Mesenchymal stem cell (in vitro differentiated cells and primary cell): ENCODE results near the gene RTL10.

Experiments used
- DNase-seq: peaks from one replicate; pipeline ENCODE4 v3.0.0-alpha.2; 2013
- H2AFZ ChIP-seq: one replicate; pipeline ENCODE4 v1.6.1; 2013; ENCODE audit warnings: low read depth, mild to moderate bottlenecking, control low read depth, inconsistent platforms, low read length, moderate library complexity
- H2AK5ac ChIP-seq: 2 replicates; pipeline ENCODE4 v1.6.1; 2013; ENCODE audit warnings: low read length, moderate library complexity, mild to moderate bottlenecking, inconsistent platforms; ENCODE audit not compliant: severe bottlenecking
- H2BK120ac ChIP-seq: one replicate; pipeline ENCODE4 v1.6.1; 2013; ENCODE audit warnings: low read depth, mild to moderate bottlenecking, inconsistent platforms, low read length, moderate library complexity
- H2BK12ac ChIP-seq, 2 experiments: one replicate each; pipeline ENCODE4 v1.6.1; 2013; ENCODE audit warnings: inconsistent platforms in 2 of 2, low read length in 2 of 2, mild to moderate bottlenecking in 2 of 2, moderate library complexity in 2 of 2, control low read depth in 1 of 2
- H2BK15ac ChIP-seq: one replicate; pipeline ENCODE4 v1.6.1; 2013; ENCODE audit warnings: mild to moderate bottlenecking, low read depth, inconsistent platforms; ENCODE audit not compliant: poor library complexity, severe bottlenecking
- H2BK5ac ChIP-seq: 2 replicates; pipeline ENCODE4 v1.6.1; 2013; ENCODE audit warnings: low read depth, mild to moderate bottlenecking, low read length, control low read depth, inconsistent platforms; ENCODE audit not compliant: poor library complexity, severe bottlenecking
- H3K14ac ChIP-seq, 2 experiments: one replicate each; pipeline ENCODE4 v1.6.1; 2013; ENCODE audit warnings: inconsistent platforms in 2 of 2, low read length in 2 of 2, control low read depth in 1 of 2, mild to moderate bottlenecking in 1 of 2, moderate library complexity in 1 of 2
- H3K18ac ChIP-seq, 2 experiments: one replicate each; pipeline ENCODE4 v1.6.1; 2013; ENCODE audit warnings: inconsistent platforms in 2 of 2, low read length in 2 of 2, control low read depth in 1 of 2, low read depth in 1 of 2, mild to moderate bottlenecking in 1 of 2
- H3K23ac ChIP-seq, 2 experiments: one replicate each; pipeline ENCODE4 v1.6.1; 2013; ENCODE audit warnings: inconsistent platforms in 2 of 2, low read length in 2 of 2, mild to moderate bottlenecking in 2 of 2, moderate library complexity in 2 of 2, control low read depth in 1 of 2
- H3K27ac ChIP-seq: 2 replicates; pipeline ENCODE4 v1.5.1; 2013; ENCODE audit warnings: mild to moderate bottlenecking, moderate library complexity, low read length, control low read depth, inconsistent platforms; ENCODE audit not compliant: poor library complexity, severe bottlenecking
- H3K27me3 ChIP-seq, 2 experiments: 2 replicates each; pipeline versions ENCODE4 v1.6.1 to v1.7.0; 2013; ENCODE audit warnings: low read length in 2 of 2, mild to moderate bottlenecking in 2 of 2, moderate library complexity in 2 of 2, control low read depth in 1 of 2, inconsistent platforms in 1 of 2; ENCODE audit not compliant: control insufficient read depth in 1 of 2, insufficient read depth in 1 of 2
- H3K36me3 ChIP-seq, 2 experiments: 2 replicates each; pipeline versions ENCODE4 v1.6.1 to v1.7.0; 2013; ENCODE audit warnings: low read length in 2 of 2, control low read depth in 1 of 2, inconsistent platforms in 1 of 2, low read depth in 1 of 2, mild to moderate bottlenecking in 1 of 2; ENCODE audit not compliant: insufficient read depth in 2 of 2, control insufficient read depth in 1 of 2
- H3K4ac ChIP-seq, 2 experiments: one replicate each; pipeline ENCODE4 v1.6.1; 2013; ENCODE audit warnings: inconsistent platforms in 2 of 2, low read length in 2 of 2, mild to moderate bottlenecking in 2 of 2, moderate library complexity in 2 of 2, control low read depth in 1 of 2, low read depth in 1 of 2
- H3K4me1 ChIP-seq: 2 replicates; pipeline ENCODE4 v1.6.1; 2013; ENCODE audit warnings: low read depth, low read length, control low read depth; ENCODE audit not compliant: control insufficient read depth, insufficient read depth
- H3K4me2 ChIP-seq: 2 replicates; pipeline ENCODE4 v1.6.1; 2013; ENCODE audit warnings: low read length, mild to moderate bottlenecking, inconsistent platforms; ENCODE audit not compliant: poor library complexity, severe bottlenecking
- H3K4me3 ChIP-seq, 2 experiments: 2 replicates each; pipeline versions ENCODE4 v1.5.1 to v1.7.0; 2013; ENCODE audit warnings: low read length in 2 of 2, mild to moderate bottlenecking in 2 of 2, control low read depth in 1 of 2, low read depth in 1 of 2; ENCODE audit not compliant: insufficient read depth in 1 of 2
- H3K79me1 ChIP-seq: replicated peaks from 2 replicates; pipeline ENCODE4 v1.6.1; 2013; ENCODE audit warnings: mild to moderate bottlenecking, control low read depth, low read length, inconsistent platforms; ENCODE audit not compliant: poor library complexity, severe bottlenecking
- H3K9ac ChIP-seq: 2 replicates; pipeline ENCODE4 v1.7.0; 2013; ENCODE audit warnings: mild to moderate bottlenecking, low read length, moderate library complexity
- H3K9me3 ChIP-seq: 2 replicates; pipeline ENCODE4 v1.7.0; 2013; ENCODE audit warnings: mild to moderate bottlenecking, low read length; ENCODE audit not compliant: control insufficient read depth
- H4K8ac ChIP-seq: one replicate; pipeline ENCODE4 v1.6.1; 2013; ENCODE audit warnings: inconsistent platforms, mild to moderate bottlenecking, low read length, moderate library complexity
- H4K91ac ChIP-seq: one replicate; pipeline ENCODE4 v1.6.1; 2013; ENCODE audit warnings: mild to moderate bottlenecking, low read length, inconsistent platforms
- WGBS: methylation state at CpG from one replicate; pipeline ENCODE4 v1.1.7; 2013; ENCODE audit warnings: mixed read lengths; 5-methylcytosine and 5-hydroxymethylcytosine counted together

Gene RTL10

GRCh38 chr22:19865141-19865829 lies 10.6 kb upstream of the RTL10 start:
- Histone ChIP-seq H3K4me1 (no peaks in the 10 kb centered on the region), H3K14ac (no peak overlapping the region), H3K9me3 (no peaks in the 10 kb centered on the region), H3K18ac (no peak overlapping the region), H2BK12ac (no peak overlapping the region), H2BK120ac (no peak overlapping the region), H3K4ac (no peak overlapping the region), H2BK15ac (no peak overlapping the region), H3K4me3 (no peak overlapping the region), H4K8ac (no peak overlapping the region), H3K79me1 (peaks cover 6% of the 10 kb centered on the region), H2AK5ac (no peak overlapping the region), H3K27ac (no peak overlapping the region), H3K9ac (no peak overlapping the region), H3K4me2 (no peak overlapping the region), H4K91ac (no peak overlapping the region), H2AFZ (no peak overlapping the region), H3K23ac (no peak overlapping the region), H3K27me3 (no peaks in the 10 kb centered on the region), H2BK5ac (no peak overlapping the region), H3K36me3 (peaks cover 0 to 5% of the 10 kb centered on the region in 2 experiments)
- WGBS = 81% methylated on average over 10 of the region's 12 CpGs
- no peak for DNase-seq

DNA sequence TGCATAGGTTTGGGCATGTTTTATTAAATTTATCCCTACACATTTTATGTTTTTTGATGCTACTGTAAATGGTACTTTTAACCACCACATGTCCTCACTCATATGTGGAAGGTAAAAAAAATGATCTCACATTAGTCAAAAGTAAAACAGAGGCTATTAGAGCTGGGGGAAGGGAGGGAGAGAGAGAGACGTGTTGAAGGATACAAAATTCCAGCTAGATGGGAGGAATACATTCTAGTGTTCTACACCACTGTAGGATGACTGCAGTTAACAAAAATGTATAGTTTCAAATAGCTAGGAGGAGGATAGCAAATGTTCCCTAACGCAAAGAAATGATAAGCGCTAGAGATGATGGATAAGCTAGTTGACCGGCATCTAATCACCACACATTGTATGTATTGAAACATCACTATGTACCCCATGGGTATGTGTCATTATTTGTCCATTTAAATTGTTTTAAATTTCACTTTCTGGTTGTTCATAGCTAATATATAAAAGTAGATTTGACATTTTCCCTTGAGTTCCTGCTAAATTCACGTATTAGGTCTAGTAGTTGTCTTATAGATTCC lies 9.9 kb upstream of the RTL10 start:
- no peak overlapping the region for H4K8ac ChIP-seq
- no peak overlapping the region for H3K4me3 ChIP-seq
- H2BK5ac ChIP-seq = no peak overlapping the region
- H3K18ac ChIP-seq = no peak overlapping the region
- H3K4me1 ChIP-seq = no peaks in the 10 kb centered on the region
- no peak overlapping the region for H2BK15ac ChIP-seq
- H3K79me1 ChIP-seq = peaks cover 6% of the 10 kb centered on the region
- no peaks in the 10 kb centered on the region for H3K9me3 ChIP-seq
- no peak overlapping the region for H3K4me2 ChIP-seq
- no peak overlapping the region for H3K23ac ChIP-seq
- no peak overlapping the region for H3K4ac ChIP-seq
- no peak overlapping the region for H4K91ac ChIP-seq
- no peak overlapping the region for H2BK120ac ChIP-seq
- H3K9ac ChIP-seq = no peak overlapping the region
- no peak overlapping the region for H2AK5ac ChIP-seq
- no peak overlapping the region for H3K27ac ChIP-seq
- H2BK12ac ChIP-seq = no peak overlapping the region
- DNase-seq = no peak
- no peak overlapping the region for H2AFZ ChIP-seq
- peaks cover 0 to 4% of the 10 kb centered on the region in 2 experiments for H3K36me3 ChIP-seq
- no peak overlapping the region for H3K14ac ChIP-seq
- 83% methylated on average over 3 of the region's 5 CpGs for WGBS
- H3K27me3 ChIP-seq = no peaks in the 10 kb centered on the region

DNA sequence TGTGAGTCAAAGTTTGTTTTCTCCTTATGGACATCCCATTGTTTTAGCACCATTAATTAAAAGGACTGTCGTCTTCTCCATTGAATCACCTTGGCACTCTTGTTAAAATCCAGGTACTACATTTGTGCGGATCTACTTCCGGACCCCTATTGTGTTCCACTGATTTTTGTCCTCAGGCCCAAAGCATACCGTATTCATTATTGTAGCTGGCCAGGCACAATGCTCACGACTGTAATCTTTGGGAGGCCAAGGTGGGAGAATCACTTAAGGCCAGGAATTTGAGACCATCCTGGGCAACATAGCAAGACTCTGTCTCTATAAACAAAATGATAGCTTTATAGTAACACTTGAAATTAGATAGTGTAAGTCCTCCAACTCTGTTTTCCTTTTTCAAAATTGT lies 8.9 kb upstream of the RTL10 start:
- Histone ChIP-seq H3K27me3 (no peaks in the 10 kb centered on the region), H3K9ac (no peak overlapping the region), H3K18ac (no peak overlapping the region), H2BK15ac (no peak overlapping the region), H2BK12ac (no peak overlapping the region), H3K9me3 (no peaks in the 10 kb centered on the region), H3K79me1 (peaks cover 4% of the 10 kb centered on the region), H3K36me3 (peaks cover 0 to 4% of the 10 kb centered on the region in 2 experiments), H2BK5ac (no peak overlapping the region), H2BK120ac (no peak overlapping the region), H3K4ac (no peak overlapping the region), H3K14ac (no peak overlapping the region), H4K8ac (no peak overlapping the region), H3K23ac (no peak overlapping the region), H3K27ac (no peak overlapping the region), H3K4me1 (no peaks in the 10 kb centered on the region), H4K91ac (no peak overlapping the region), H3K4me3 (no peak overlapping the region), H2AFZ (no peak overlapping the region), H2AK5ac (no peak overlapping the region), H3K4me2 (no peak overlapping the region)
- DNase-seq = no peak
- WGBS = 93% methylated on average over 5 of the region's 5 CpGs

GRCh38 chr22:19862619-19863246 lies 8.1 kb upstream of the RTL10 start:
- H2BK120ac ChIP-seq = no peak overlapping the region
- WGBS = 96% methylated on average over 12 of the region's 13 CpGs
- peaks cover 1% of the 10 kb centered on the region for H3K79me1 ChIP-seq
- no peak overlapping the region for H3K4me2 ChIP-seq
- no peak overlapping the region for H3K27ac ChIP-seq
- H3K23ac ChIP-seq = no peak overlapping the region
- no peaks in the 10 kb centered on the region for H3K27me3 ChIP-seq
- no peak overlapping the region for H2AFZ ChIP-seq
- H3K4ac ChIP-seq = no peak overlapping the region
- no peak overlapping the region for H2AK5ac ChIP-seq
- H4K91ac ChIP-seq = no peak overlapping the region
- no peak overlapping the region for H2BK5ac ChIP-seq
- no peak overlapping the region for H3K9ac ChIP-seq
- no peak overlapping the region for H2BK12ac ChIP-seq
- no peak overlapping the region for H2BK15ac ChIP-seq
- no peak overlapping the region for H3K18ac ChIP-seq
- no peak overlapping the region for H3K14ac ChIP-seq
- no peaks in the 10 kb centered on the region for H3K4me1 ChIP-seq
- H3K36me3 ChIP-seq = peaks cover 0 to 4% of the 10 kb centered on the region in 2 experiments
- no peaks in the 10 kb centered on the region for H3K9me3 ChIP-seq
- no peak overlapping the region for H4K8ac ChIP-seq
- DNase-seq = no peak
- H3K4me3 ChIP-seq = no peak overlapping the region
